Raji (cell line): ENCODE data around the gene CTBP2.

Experiments used
- POLR2A ChIP-seq: IDR thresholded peaks from 2 replicates; pipeline ENCODE4 v1.6.1; 2011; ENCODE audit warnings: low read depth, low read length, control low read depth; ENCODE audit not compliant: insufficient read depth

The CTBP2 gene

DNA sequence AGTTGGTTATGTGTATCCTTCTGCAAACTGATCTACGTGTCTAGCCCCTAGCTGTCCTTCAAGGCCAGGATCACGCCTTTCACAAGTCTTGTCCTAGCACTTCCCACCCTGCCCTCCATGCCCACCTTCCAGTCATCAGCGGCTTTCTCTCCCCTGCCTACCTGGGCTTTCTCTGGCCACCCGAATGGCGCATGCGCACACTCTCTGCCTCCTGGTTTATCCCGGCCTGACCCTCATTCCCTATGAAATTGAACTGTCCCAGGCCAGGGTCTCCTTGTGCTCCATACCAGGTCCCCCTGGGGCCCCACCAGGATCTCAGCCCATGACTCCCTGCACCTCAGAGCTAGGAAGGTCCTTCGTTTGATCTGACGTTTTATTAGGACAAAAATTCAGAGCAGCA is 31.6 kb upstream of the CTBP2 start:
- no peak for TF ChIP-seq POLR2A

- TF ChIP-seq POLR2A: no peak
Measured at GRCh38 chr10:125190946-125191345, 30.6 kb upstream of the CTBP2 start.

DNA sequence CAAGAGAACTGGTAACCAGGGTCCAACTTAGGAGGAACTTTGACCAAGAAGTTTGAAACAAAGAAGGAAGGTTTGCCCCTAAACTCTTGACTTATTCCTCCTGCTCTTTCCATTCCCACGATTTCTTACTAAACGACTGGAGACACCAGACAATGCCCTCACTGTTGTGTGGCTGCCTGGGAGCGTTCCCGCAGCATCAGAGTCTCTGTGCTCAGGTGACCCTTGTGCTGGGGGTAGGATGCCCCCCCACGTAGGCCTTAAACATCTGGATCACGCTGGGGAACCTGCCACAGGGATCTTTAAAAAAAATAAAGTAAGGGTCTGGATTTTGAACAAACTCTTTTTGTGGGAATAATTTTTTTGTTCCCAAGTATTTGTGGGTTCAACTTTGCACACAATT is 30.1 kb upstream of the CTBP2 start:
- TF ChIP-seq POLR2A: no peak

GRCh38 chr10:125189162-125189561 is 28.8 kb upstream of the CTBP2 start:
- no peak for TF ChIP-seq POLR2A

DNA sequence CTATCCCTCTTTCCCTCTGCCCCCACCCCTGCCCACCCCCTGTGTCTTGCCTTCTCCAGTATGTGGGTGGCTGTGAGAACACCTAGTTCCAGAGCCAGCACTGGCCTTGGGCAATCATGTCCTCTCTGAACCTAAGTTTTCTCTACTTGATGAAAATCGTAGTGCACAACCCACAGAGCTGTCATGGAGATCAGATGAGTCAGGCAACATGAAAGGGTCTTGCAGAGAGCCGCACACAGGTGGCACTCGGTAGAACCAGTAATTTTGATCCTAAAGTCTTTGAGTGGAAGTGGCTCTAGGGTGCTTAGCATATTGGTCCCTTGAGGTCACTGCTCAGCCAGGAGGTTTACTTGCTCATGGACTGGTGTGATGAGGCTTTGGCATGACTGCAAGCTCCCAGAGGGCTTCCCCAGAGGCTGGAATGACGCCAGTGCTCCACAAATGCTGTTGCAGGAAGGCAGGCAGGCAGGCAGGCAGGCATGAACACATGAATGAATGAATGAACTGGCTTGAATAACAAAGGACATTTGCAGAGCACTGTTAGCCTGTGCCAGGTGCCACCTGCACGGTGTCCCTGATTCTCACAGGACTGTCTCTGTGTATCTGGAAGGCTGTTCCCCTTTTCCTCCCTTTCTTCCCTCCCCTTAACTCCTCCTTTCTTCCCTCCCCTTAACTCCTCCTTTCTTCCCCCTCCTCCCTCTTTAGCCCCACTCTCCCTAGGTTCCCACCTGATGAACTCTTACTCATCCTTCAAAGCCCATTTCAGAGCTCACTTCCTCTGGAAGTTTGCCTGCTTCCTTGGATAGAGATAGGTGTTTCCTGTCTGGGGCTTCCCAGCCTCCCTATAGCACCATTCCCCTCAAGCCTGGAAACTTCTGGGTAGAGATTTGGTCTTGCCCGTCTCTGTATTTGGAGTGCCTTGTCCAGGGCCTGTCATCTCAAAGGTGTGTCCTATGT is 27.2 kb upstream of the CTBP2 start:
- TF ChIP-seq POLR2A: no peak

- no peak for TF ChIP-seq POLR2A
Measured at GRCh38 chr10:125186431-125187170, 26.2 kb upstream of the CTBP2 start.

GRCh38 chr10:125177641-125178640 is 17.6 kb upstream of the CTBP2 start:
- TF ChIP-seq POLR2A: no peak

GRCh38 chr10:125175807-125176206 is 15.4 kb upstream of the CTBP2 start:
- no peak for TF ChIP-seq POLR2A

DNA sequence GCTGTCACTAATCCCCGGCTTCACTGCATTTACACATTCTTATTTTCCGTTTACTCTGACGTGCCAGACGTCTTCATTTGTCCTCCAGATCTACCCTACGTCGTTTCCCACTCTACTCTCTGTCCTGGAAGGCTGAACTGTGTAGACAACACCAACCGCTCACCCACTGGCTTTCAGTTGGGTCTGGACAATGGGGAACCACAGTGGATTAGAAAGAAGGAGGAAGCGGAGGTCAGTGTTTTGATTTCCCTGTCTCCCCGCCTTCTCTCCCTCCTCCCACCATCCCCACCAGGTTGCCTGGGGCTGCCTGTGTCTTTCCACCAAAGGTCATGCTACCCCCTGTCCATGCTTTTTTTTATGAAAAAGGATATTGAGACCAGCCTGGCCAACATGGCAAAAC is 14.0 kb upstream of the CTBP2 start:
- TF ChIP-seq POLR2A: no peak

DNA sequence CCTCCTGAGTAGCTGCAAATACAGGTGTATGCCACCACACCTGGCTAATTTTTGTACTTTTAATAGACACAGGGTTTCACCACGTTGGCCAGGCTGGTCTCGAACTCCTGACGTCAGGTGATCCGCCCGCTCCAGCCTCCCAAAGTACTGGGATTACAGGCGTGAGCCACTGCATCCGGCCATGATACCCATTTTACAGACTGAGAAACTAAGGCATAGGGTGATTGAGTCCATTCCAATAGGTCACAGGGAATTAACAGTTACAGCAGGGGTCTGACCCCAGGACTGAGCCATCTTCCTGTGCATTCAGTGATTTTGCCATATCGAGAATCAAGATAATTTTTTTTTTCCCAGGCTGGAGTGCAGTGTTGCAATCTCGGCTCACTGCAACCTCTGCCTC is 12.3 kb upstream of the CTBP2 start:
- no peak for TF ChIP-seq POLR2A

DNA sequence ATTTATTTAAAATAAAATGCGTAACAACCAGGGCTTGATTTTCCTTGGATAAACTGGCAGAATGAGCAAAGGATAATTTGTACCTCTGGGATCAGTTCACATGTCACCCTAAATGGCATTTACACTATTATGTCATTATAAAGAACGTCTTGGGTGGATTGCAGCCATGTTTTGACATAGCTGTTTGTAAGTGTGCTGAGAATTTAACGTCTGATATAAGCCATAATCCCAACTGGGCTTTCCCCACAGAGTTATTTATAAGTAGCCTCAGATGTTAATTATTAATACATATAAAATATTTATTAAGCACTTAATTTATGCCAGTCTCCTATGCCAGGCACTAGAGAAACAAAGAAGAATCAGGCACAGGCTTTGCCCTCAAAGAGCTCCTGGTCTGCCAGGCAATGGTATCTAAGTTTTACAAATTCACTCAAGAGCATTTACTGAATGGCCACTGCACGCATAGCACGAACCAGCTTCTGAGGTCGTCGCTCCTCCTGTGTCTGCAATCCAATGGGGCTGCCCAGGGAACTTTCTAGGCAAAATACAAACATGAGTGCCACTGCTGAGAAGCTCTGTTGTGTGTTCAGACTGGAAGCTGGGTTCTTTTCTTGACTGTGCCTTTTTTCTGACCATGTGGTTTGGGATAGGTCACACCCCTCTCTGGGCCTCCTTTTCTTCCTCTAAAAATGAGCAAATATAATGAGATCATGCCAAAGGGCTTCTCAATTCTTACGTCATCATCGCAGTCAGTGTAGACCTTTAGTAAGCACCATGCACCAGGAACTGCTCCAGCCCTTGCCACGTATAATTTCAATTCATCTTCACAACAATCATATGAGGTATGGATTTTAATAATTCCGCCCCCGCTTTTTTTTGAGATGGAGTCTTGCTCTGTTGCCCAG is 11.3 kb upstream of the CTBP2 start:
- no peak for TF ChIP-seq POLR2A

DNA sequence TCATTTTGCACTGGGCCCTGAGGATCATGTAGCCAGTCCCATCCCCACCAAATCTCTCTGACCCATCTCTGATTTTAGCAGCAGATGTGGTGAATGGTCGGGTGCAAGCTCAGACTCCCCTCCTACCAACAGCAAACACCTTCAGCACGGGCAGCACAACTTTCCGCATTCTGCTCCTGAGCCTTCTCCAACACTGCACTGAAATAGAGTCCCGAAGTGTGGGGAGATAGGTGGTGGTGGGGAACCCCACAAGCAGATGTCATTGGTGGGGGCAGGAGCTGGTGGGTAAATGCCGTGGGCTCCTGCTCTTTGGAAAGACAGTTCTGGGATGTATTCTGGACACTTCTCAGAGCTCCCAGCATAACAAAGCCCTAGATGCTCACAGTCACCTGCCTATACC is 9.6 kb upstream of the CTBP2 start:
- no peak for TF ChIP-seq POLR2A

- TF ChIP-seq POLR2A: no peak
Measured at GRCh38 chr10:125169279-125169678, 8.9 kb upstream of the CTBP2 start.

DNA sequence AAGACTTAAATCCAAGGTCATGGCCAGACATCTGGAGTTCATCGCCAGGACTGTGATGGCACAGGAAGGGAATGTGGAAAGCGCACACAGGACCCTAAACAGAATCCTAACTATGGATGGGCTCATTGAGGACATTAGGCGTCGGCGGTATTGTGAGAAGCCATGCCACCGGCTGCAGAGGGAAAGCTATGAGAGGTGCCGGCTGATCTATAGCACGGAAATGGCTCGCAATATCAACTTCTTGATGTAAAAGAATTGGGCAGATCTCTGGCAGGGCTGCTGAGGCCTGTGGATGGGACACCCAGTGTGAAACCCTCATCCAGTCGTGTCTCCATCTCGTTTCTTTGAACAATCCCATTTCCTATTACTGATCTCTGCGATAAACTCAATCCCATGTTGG is 6.3 kb upstream of the CTBP2 start:
- TF ChIP-seq POLR2A: no peak
